Left ventricle myocardium superior (tissue), 1 donor: ENCODE measurements around the gene IRS1. TPM values are rescaled to one million over a fixed set of nuclear protein-coding genes. Genes with fewer than 3 reads are reported as not detected.

Source experiments
- ATAC-seq: fragments of 200-7000 bp; cut with Tn5 transposase; one replicate; pipeline ENCODE4 v1.9.1; 2020; ENCODE audit warnings: mild to moderate bottlenecking, moderate library complexity
- DNase-seq: peaks from one replicate; pipeline ENCODE4 v3.0.0-alpha.2; 2020
- intact Hi-C: fragments of 100-400 bp; cut with micrococcal nuclease; formaldehyde crosslinking; loops from one replicate; pipeline ENCODE4 v1.11.0; 2022
- total RNA-seq: library from RNA; stranded (reverse); fragmentation: NEBNext Ultra II Directional; extraction: Animal tissue kit (Norgen Biotek cat#: 25700); gene quantifications from one replicate; pipeline ENCODE4 v1.2.1, GENCODE V29; 2021
- donor health status: DM: no; HTN: yes; CAD: no; lungs with severe emphysema.

The IRS1 gene
- total RNA-seq, 1 donor from 2014 or later: 24.1 TPM

GRCh38 chr2:226771067-226771466, 28.6 kb downstream of the IRS1 start:
- DNase-seq: peak; percentile 52
- intact Hi-C loops: no loop called here
- peak; percentile 75 for ATAC-seq

DNA sequence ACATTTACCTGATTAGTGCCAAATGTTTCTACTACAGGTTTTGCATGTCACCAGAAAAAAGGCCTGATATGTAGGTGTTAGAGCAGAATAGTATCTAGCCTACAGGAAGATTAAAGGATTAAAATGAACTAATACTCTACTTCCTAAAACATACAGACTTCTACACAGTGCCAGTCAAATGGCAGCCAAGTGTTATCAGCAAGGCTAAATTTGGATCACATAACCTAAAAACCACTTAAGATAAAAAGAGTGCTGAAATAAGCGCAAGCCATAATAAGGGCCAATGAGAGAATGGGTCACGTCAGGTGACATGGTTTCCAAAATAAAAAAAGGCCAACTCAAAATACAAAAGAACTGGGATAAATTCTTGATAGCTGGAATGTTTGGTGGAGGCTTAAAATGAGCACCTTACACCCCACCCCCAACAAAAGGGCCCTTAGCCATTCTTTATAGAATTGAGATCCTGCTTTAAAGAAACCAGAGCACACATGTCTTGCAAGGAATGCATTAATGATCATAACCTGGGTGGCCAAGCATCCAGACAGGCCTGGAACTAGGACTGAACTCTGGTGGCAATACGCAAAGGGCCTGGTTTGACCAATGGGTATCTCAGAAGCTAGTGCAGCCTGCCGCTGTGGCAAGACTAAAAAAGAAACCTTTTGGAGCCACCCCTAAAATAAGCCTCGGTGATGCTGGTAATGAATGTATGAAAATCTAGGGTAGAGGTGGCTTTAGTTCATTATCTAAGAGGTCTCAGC, 32.4 kb downstream of the IRS1 start:
- DNase-seq (peak; percentile 31), ATAC-seq (peak; percentile 89)
- intact Hi-C loops: no loop called here

- DNase-seq: no peak
- intact Hi-C loops: no loop called here
- ATAC-seq: no peak
These were observed 33.1 kb downstream of the IRS1 start for GRCh38 chr2:226766352-226767055.

GRCh38 chr2:226763320-226763719, 36.3 kb downstream of the IRS1 start:
- ATAC-seq (no peak), DNase-seq (no peak)
- intact Hi-C loops: no loop called here

DNA sequence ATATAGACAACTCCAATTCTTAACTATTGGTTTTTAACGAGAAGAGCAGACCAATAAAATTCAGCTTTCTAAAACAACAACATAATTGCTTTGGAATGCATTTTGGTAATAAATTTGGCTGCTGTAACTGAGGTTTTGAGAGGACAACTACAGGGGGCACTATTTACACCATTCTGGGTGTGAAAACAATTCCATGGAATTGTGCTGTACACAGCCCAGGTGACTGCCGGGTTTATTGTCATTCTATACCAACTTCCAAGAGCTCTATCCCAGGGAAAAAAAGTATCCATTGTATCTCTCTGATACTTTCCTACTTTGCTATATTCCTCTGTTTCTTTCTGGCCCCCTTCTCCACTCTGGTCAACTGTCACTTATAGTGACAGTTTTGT, 38.4 kb downstream of the IRS1 start:
- intact Hi-C loops: no loop called here
- ATAC-seq (no peak), DNase-seq (no peak)

DNA sequence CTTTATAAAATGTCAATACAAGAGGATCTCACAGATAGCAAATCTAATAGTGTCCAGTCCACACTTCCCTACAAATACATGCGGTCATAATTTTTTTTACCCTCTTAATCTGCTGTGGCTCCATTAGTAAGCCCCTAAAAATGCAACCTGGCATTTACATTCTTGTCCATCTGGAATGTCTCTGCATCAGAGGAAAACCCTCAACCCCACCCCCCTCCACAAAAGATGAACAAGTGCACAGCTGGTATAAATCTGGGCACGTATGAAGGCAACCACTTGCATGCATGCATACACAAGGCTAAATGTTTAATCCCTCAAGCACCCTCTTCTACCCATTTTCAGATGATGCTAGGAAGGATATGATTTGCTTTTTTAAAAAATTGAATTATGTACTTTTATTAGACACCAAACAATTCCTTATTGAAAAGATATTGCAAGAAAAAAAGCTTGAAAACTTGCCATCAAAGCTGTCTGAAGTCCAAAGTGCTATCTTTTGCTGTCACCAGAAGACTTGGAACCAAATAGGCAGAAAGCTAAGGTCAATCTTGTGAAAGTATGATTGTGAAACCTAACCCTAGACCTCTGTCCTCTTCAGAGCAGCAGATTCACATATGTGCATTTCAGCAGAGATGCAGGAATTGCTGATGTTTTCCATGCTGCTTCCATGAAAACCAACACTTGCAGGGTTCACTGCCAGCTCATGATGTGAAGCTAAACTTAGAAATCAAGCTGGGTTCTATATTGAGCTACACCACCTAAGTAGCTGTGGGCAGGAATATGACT, 39.0 kb downstream of the IRS1 start:
- no peak for DNase-seq
- ATAC-seq: peak; percentile 75
- intact Hi-C loops: no loop called here

DNA sequence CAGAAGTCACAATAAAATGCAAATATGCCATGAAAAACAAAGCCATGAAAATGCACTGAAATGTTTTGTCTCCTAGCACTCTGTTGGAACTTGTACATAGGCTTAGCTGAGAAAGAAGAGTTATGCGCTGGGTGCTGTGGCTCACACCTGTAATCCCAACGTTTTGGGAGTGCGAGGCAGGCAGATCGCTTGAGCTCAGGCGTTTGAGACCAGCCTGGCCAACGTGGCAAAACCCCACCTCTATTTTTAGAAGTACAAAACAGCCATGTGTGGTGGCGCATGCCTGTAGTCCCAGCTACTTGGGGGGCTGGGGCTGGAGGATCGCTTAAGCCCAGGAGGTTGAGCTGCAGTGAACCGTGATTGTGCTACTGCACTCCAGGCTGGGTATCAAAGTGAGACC, 39.9 kb downstream of the IRS1 start:
- DNase-seq: peak; percentile 32
- intact Hi-C loops: no loop called here
- ATAC-seq: peak; percentile 27

DNA sequence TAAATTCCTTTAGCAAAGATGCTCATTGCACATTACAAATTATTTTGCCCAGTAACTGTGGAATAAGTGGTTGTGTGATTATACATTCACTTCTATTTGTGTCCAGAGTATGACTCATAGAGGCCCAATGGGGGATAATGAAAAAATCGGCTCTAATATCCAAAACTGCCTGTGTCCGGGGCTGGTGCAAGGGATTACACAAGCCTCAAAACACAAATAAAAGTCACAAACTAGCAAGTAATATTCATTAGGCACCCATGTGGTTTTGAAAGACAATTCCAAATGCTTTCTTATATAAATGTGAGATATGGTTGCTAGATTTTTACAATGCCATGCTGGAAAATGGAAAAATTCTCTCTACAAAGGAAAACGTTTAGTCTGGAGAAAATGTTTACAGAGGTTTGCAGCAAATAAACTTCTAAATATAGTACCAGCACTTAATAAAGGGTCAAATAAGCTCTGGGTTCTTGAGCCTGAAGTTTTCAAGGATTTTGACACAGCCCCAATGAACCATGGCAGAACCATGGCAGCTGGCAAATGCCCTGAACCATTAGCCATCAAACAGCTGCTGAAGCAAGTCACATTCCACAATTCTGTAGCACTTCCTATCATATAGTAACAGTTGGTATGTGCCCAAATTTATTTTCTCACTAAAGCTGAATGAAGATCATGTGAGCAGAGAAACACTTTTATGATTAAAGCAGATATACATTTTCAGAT, 40.5 kb downstream of the IRS1 start:
- intact Hi-C loops: no loop called here
- no peak for DNase-seq
- ATAC-seq: peak; percentile 68

DNA sequence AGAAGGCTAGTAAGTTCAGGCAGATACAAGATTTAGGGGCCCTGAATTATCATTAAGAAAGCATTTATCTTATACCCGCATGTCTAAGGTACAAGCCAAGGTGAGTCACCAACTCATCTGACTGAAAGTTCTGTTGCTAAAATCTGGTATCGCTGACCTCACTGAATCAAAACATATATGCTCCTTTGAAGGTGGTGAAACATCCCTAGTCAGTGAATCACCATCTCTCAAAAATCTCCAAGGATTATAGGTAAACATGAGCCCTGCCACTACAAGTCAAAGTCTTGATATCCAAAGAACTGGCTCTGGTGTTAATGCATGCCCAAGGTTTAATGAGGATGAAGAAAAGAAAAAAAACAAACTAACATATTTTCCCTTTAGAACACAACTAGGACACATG, 43.5 kb downstream of the IRS1 start:
- intact Hi-C loops: no loop called here
- ATAC-seq (no peak), DNase-seq (no peak)

- DNase-seq: no peak
- intact Hi-C loops: no loop called here
- no peak for ATAC-seq
These were observed 44.0 kb downstream of the IRS1 start for GRCh38 chr2:226755631-226756030.

GRCh38 chr2:226754821-226755604, 44.6 kb downstream of the IRS1 start:
- intact Hi-C loops: no loop called here
- DNase-seq (no peak), ATAC-seq (no peak)

GRCh38 chr2:226752887-226753286, 46.7 kb downstream of the IRS1 start:
- ATAC-seq (no peak), DNase-seq (no peak)
- intact Hi-C loops: no loop called here

- ATAC-seq (no peak), DNase-seq (no peak)
- intact Hi-C loops: no loop called here
These were observed 52.3 kb downstream of the IRS1 start for GRCh38 chr2:226747288-226747687.

DNA sequence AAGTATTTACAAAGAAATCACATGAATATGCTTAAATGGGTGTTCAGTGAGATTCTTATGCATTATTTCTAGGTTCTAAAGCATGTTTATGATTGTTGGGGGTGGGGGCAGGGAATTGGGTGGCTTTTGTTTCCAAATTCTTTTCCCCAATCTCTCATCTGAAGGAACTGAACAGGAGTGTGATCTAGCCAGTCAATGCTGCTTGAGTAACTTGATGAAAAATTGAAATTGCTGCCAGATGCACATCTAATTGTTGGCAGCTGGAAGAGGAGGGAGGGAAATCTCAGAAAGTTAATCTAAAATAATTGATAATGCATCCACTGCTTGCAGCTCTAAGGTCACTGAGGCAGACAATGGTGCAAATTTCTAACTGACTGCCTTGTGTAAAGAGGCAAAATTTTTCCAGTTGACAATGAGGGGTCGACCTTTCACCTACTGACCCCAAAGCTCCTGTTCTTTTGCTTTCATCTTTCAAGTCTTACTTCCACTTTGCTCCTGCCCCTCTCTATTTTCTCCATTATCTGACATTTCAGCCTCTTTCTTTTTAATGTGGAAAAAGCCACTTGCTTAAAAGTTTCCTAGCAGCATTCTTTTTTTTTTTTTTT, 53.3 kb downstream of the IRS1 start:
- ATAC-seq (no peak), DNase-seq (no peak)
- intact Hi-C loops: no loop called here

DNA sequence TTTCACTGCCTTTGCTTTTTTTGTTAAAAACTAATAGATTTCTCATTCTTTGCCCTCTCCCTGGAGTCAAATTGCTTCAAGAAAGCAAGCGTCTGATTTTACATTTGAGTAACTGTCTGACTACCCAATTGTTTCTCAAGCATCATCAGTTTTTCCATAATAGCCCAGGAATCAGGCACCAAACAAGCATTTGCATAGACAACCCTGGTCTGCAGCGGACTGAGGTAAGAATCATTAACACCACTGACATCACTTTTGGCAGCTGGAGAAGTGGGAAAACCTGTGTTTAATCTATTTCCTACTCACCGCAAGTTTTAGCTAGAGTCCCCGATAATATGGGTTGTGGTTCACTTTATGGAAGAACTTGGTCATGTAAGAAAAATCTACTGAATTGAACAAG, 55.7 kb downstream of the IRS1 start:
- DNase-seq (no peak), ATAC-seq (no peak)
- intact Hi-C loops: no loop called here

- ATAC-seq: peak; percentile 90
- DNase-seq: peak; percentile 54
- intact Hi-C loops: no loop called here
These were observed 57.3 kb downstream of the IRS1 start for GRCh38 chr2:226742347-226742746.

DNA sequence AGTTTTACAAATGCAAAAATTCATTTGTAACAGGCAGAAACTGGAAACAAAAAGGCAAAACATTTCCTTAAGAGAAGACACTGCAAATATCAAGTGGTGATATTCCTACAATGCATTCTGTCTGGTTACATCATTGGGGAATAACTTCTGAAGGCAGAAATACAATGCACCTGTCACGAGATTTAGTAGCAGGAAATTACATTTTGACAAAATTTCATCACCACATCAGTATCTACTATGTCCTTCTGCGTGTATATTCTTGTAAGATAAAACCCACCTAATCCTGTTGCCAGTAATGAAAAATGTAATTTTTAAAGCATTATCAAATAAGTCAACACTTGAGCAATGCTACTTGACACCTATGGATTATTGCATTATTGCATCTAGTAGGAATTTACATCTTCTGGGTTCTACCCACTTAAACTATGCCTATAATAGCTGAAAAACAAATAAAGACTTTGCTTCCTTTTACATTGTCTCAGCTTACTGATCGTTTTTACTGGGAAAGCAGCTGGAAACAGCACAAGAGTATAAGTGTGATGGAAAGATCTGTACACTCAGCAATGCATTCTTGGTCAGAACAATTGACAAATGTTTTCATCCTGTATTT, 59.5 kb downstream of the IRS1 start:
- ATAC-seq (no peak), DNase-seq (no peak)
- intact Hi-C loops: no loop called here

DNA sequence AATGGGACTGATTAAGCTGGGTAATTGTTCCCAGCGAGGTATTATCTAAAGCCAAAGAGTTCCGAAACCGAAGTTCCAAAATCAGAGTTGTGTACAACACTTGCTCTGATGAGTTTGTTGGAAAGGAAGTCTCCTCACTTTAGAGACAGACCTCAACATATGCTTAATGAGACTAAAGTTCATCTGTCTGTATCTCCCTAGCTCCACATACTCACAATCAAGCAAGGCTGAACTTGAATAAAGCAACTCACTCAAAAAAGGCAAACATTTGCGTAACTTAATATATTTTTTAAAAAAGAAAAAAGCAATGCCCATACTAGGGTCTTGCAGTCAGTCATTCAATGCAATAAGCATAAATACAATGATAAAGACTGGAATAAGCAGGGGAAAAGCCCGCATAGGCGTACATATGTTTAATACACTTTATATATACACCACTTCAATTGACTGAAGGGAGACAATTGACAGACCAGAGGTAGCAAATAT, 60.0 kb downstream of the IRS1 start:
- peak; percentile 7 for ATAC-seq
- no peak for DNase-seq
- intact Hi-C loops: no loop called here
